MM.1S (cell line): ENCODE measurements around the gene COX15.

Source experiments
- EZH2 ChIP-seq: fragments of 300-600 bp; sonication (generic); optimal IDR thresholded peaks from 2 replicates; pipeline ENCODE3; 2017; ENCODE audit warnings: low read depth, mild to moderate bottlenecking, antibody characterized with exemption, low read length, mixed read lengths
- TF ChIP-seq, protein P1 (sequence below): fragments of 300-600 bp; sonication (generic); IDR thresholded peaks from 2 replicates; pipeline ENCODE4 v1.5.1; 2016; ENCODE audit warnings: antibody characterized with exemption, low read length, mixed read lengths

DNA sequence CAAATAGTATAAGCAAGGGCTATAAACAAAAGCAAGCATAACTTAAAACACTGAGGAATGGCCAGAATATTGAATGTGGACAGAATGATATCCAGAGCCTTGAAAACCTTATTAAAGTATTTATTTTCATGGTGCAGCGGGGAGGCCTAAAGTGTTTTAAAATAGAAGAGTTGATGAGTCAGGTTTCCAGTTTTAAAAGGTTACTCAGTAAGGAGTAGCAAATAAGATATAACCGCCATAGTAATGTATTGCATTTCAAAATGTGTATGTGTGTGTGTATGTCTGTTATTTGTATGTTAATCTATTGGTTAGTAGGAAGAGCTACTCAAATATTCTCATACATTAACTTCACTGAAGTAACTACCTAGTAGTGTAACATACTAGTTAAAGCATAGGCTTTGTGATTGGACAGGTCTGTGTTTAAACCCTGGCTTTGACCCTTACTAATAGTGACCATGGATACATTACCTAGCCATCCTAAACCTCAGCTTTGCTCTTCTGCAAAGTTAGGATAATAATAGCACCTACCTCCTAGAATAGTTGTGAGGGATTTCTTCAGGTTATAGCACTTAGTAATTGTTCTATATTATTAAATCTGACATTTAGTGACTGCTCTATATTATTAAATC is 17.0 kb upstream of the COX15 start:
- TF ChIP-seq, protein P1, sequence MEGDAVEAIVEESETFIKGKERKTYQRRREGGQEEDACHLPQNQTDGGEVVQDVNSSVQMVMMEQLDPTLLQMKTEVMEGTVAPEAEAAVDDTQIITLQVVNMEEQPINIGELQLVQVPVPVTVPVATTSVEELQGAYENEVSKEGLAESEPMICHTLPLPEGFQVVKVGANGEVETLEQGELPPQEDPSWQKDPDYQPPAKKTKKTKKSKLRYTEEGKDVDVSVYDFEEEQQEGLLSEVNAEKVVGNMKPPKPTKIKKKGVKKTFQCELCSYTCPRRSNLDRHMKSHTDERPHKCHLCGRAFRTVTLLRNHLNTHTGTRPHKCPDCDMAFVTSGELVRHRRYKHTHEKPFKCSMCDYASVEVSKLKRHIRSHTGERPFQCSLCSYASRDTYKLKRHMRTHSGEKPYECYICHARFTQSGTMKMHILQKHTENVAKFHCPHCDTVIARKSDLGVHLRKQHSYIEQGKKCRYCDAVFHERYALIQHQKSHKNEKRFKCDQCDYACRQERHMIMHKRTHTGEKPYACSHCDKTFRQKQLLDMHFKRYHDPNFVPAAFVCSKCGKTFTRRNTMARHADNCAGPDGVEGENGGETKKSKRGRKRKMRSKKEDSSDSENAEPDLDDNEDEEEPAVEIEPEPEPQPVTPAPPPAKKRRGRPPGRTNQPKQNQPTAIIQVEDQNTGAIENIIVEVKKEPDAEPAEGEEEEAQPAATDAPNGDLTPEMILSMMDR: no peak
- no peak for TF ChIP-seq EZH2
